DND-41 (cell line): ENCODE measurements around the gene PNLIPRP3.
A peak's percentile ranks its signal among the peaks of the same experiment; 100 is the strongest.

Experiments
- ATAC-seq: fragments of 200-7000 bp; cut with Tn5 transposase; 3 replicates; pipeline ENCODE4 v1.9.1; 2021; ENCODE audit warnings: low read depth; ENCODE audit not compliant: insufficient read depth
- DNase-seq: peaks from one replicate; pipeline ENCODE4 v3.0.0-alpha.2; 2020
- H2AFZ ChIP-seq: 2 replicates; pipeline ENCODE4 v1.6.0; 2012; ENCODE audit warnings: low read depth, low read length
- H3K27ac ChIP-seq: 2 replicates; pipeline ENCODE4 v1.5.1; 2012; ENCODE audit warnings: low read length, inconsistent platforms
- H3K27me3 ChIP-seq: fragments of 200-600 bp; sonication (generic); 2 replicates; pipeline ENCODE4 v1.6.0; 2012; ENCODE audit warnings: low read length, mild to moderate bottlenecking, inconsistent platforms; ENCODE audit not compliant: insufficient read depth, poor library complexity
- H3K36me3 ChIP-seq: 2 replicates; pipeline ENCODE4 v1.5.1; 2012; ENCODE audit warnings: low read length, inconsistent platforms; ENCODE audit not compliant: insufficient read depth
- H3K4me1 ChIP-seq: 2 replicates; pipeline ENCODE4 v1.5.1; 2012; ENCODE audit warnings: mild to moderate bottlenecking, low read length; ENCODE audit not compliant: insufficient read depth
- H3K4me2 ChIP-seq: 2 replicates; pipeline ENCODE4 v1.6.0; 2012; ENCODE audit warnings: mild to moderate bottlenecking, moderate library complexity, low read length, inconsistent platforms; ENCODE audit not compliant: insufficient read depth
- H3K4me3 ChIP-seq, 2 experiments: fragments of 200-600 bp in 1 of 2; shearing (Covaris generic) in 1 of 2; 2 replicates each; pipeline ENCODE4 v1.5.1; 2012 to 2016; ENCODE audit warnings: inconsistent platforms in 2 of 2, low read length in 2 of 2, mild to moderate bottlenecking in 2 of 2, low read depth in 1 of 2, moderate library complexity in 1 of 2
- H3K79me2 ChIP-seq: 2 replicates; pipeline ENCODE4 v1.6.0; 2012; ENCODE audit warnings: low read length, inconsistent platforms; ENCODE audit not compliant: insufficient read depth
- H3K9ac ChIP-seq: 2 replicates; pipeline ENCODE4 v1.6.0; 2012; ENCODE audit warnings: low read depth, mild to moderate bottlenecking, inconsistent platforms, low read length, moderate library complexity
- H3K9me3 ChIP-seq: 2 replicates; pipeline ENCODE4 v1.5.1; 2012; ENCODE audit warnings: low read length, moderate library complexity, mild to moderate bottlenecking, inconsistent platforms; ENCODE audit not compliant: insufficient read depth, severe bottlenecking
- H4K20me1 ChIP-seq: 2 replicates; pipeline ENCODE4 v1.6.0; 2012; ENCODE audit warnings: low read length; ENCODE audit not compliant: insufficient read depth
- EZH2 ChIP-seq: IDR thresholded peaks from 3 replicates; pipeline ENCODE4 v1.6.1; 2012; ENCODE audit warnings: borderline replicate concordance, low read depth, mild to moderate bottlenecking, moderate library complexity, low read length, inconsistent platforms; ENCODE audit not compliant: severe bottlenecking
- TF ChIP-seq, protein P1 (sequence below): IDR thresholded peaks from 2 replicates; pipeline ENCODE4 v1.5.1; 2012; ENCODE audit warnings: borderline replicate concordance, low read length, moderate library complexity, mild to moderate bottlenecking; ENCODE audit not compliant: poor library complexity, severe bottlenecking; ENCODE audit errors: extremely low read depth

The PNLIPRP3 gene

DNA sequence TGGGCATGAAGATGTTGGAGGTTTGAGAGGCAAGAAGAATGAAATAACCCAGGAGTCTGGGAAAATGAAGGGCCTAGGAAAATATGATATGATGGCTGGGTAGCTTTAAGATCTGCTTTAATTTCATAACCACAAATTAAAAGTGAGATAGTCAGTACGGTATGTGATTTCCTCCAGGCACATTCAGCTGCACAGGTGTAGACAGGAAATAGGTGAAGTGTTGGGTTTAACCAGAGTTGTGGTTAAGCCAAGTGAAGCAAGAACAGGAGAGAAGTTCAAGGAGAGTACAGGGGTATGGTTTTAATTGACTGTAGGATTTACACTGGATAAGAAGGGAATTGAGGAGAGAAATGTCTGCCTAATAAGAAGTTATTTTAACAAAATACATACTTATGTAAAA lies 2.6 kb downstream of the PNLIPRP3 start:
- Histone ChIP-seq H3K79me2 (no peaks in the 10 kb centered on the region), H4K20me1 (no peaks in the 10 kb centered on the region), H3K27ac (no peak overlapping the region), H3K4me3 (no peak overlapping the region), H3K27me3 (no peaks in the 10 kb centered on the region), H3K4me2 (no peak overlapping the region), H3K9me3 (no peaks in the 10 kb centered on the region), H3K9ac (no peak overlapping the region), H2AFZ (no peak overlapping the region), H3K4me1 (no peaks in the 10 kb centered on the region), H3K36me3 (no peaks in the 10 kb centered on the region)
- no peak for DNase-seq
- no peak for ATAC-seq
- TF ChIP-seq, protein P1, sequence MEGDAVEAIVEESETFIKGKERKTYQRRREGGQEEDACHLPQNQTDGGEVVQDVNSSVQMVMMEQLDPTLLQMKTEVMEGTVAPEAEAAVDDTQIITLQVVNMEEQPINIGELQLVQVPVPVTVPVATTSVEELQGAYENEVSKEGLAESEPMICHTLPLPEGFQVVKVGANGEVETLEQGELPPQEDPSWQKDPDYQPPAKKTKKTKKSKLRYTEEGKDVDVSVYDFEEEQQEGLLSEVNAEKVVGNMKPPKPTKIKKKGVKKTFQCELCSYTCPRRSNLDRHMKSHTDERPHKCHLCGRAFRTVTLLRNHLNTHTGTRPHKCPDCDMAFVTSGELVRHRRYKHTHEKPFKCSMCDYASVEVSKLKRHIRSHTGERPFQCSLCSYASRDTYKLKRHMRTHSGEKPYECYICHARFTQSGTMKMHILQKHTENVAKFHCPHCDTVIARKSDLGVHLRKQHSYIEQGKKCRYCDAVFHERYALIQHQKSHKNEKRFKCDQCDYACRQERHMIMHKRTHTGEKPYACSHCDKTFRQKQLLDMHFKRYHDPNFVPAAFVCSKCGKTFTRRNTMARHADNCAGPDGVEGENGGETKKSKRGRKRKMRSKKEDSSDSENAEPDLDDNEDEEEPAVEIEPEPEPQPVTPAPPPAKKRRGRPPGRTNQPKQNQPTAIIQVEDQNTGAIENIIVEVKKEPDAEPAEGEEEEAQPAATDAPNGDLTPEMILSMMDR = no peak
- no peak for TF ChIP-seq EZH2

DNA sequence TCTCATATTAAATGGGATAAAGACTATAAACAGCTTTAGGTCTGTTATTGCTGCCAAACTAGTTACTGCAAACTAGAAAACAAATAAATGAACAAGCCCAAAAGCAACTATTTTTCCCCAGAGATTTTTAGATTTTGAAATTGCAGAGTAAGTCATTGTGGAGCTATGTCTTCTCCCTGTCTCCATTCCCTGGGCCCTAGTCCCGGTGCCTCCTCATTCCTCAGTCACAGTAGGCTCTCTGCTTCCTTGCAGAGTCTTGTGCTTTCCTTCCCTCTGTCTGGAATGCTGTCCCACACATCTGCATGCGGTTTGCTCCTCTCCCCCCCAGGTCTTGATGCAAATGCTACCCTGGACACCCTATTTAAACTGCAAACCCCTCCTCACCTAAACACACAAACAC lies 4.0 kb downstream of the PNLIPRP3 start:
- H3K36me3 ChIP-seq = no peaks in the 10 kb centered on the region
- no peak for DNase-seq
- TF ChIP-seq, protein P1 = no peak
- TF ChIP-seq EZH2 = no peak
- no peaks in the 10 kb centered on the region for H3K9me3 ChIP-seq
- H3K4me2 ChIP-seq = no peak overlapping the region
- no peaks in the 10 kb centered on the region for H4K20me1 ChIP-seq
- H3K4me1 ChIP-seq = no peaks in the 10 kb centered on the region
- H2AFZ ChIP-seq = no peak overlapping the region
- no peak for ATAC-seq
- H3K79me2 ChIP-seq = no peaks in the 10 kb centered on the region
- H3K9ac ChIP-seq = no peak overlapping the region
- H3K4me3 ChIP-seq = no peak overlapping the region
- no peak overlapping the region for H3K27ac ChIP-seq
- H3K27me3 ChIP-seq = no peaks in the 10 kb centered on the region

DNA sequence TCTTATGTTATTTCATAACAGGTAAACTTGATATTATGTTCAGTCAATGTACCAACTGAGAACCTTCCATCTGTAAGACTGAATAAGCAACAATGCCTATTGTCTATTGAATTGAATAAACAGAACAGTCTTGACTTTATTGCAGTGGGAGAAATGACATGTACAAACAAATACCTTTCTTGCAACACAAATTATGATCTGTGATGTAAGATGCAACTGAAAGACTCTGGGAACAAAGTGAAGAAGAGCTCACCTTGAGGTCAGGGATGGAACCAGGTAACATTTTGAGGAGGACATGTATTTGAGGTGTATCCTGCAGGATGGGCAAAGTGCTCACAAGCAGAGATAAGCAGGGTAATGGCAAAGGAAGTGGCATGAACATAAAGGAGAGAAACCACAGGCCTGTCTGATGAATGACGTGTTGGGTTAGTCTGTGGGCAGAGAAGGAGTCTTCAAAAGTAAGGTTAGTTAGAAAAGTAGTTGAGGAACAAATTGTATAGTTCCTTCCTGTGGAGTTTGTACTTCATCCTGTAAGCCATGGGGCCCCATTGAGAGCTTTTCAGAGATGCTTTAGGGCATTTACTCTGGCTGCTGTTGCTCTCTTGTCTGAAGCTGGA lies 9.5 kb downstream of the PNLIPRP3 start:
- TF ChIP-seq EZH2 = no peak
- TF ChIP-seq, protein P1 = no peak
- no peaks in the 10 kb centered on the region for H3K79me2 ChIP-seq
- peak; percentile 47; the same call in 1 of the 3 replicates for ATAC-seq
- no peak overlapping the region for H3K4me3 ChIP-seq
- H3K27ac ChIP-seq = no peak overlapping the region
- no peaks in the 10 kb centered on the region for H3K9me3 ChIP-seq
- H3K4me2 ChIP-seq = no peak overlapping the region
- H4K20me1 ChIP-seq = no peaks in the 10 kb centered on the region
- no peak overlapping the region for H2AFZ ChIP-seq
- no peaks in the 10 kb centered on the region for H3K4me1 ChIP-seq
- H3K27me3 ChIP-seq = no peaks in the 10 kb centered on the region
- H3K36me3 ChIP-seq = no peaks in the 10 kb centered on the region
- DNase-seq = no peak
- no peak overlapping the region for H3K9ac ChIP-seq
